Germinal center (tissue), 1 donor: ENCODE measurements around the gene GABRP.

Experiments used
- DNase-seq: peaks from one replicate; pipeline ENCODE4 v3.0.0; 2012; ENCODE audit warnings: mixed read lengths, low spot score

The GABRP gene

GRCh38 chr5:170861667-170861916 lies 78.1 kb downstream of the GABRP start:
- no peak for DNase-seq

GRCh38 chr5:170861917-170862766 lies 78.6 kb downstream of the GABRP start, which contains the start of gene RANBP17:
Gene RANBP17, plus strand, starts transcription at chr5:170862018.
- DNase-seq = no peak

GRCh38 chr5:170863646-170864045 lies 80.1 kb downstream of the GABRP start:
- no peak for DNase-seq
